Vagina (tissue), 2 donors: ENCODE results near the gene DNAH3.

Experiments used
- POLR2A ChIP-seq, 2 donors: fragments of 450-650 bp; IDR thresholded peaks; one replicate each; pipeline ENCODE4 v1.6.1; 2017; ENCODE audit warnings: antibody characterized with exemption in 2 of 2, mild to moderate bottlenecking in 2 of 2, moderate library complexity in 2 of 2
- TF ChIP-seq, protein P1 (sequence below), 3 experiments: fragments of 450-650 bp in 2 of 3; fragments of 200-600 bp in 1 of 3; sonication (generic) in 1 of 3; IDR thresholded peaks; one replicate each; pipeline ENCODE4 v1.5.1; 2017 to 2019; ENCODE audit warnings: antibody characterized with exemption in 3 of 3, mild to moderate bottlenecking in 2 of 3, moderate library complexity in 2 of 3

DNA sequence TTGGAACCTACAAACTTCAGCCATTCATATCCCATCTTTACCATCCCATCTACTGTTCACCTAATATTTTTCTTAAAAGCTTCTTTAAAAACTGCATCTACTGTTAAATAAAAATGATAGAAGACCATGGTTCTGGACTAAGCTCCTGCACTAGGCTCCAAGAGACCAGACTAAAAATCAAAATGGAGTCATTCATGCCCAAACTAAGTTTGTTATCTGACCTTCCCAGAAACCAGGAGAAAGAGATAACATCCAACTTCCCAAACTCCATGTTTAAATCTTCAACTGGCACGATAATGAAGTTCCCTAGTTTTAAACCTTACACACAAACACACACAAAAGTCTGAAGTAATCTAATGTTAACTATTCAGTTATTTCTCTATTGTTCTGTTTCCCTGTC is 264.3 kb downstream of the DNAH3 start:
- TF ChIP-seq, protein P1, sequence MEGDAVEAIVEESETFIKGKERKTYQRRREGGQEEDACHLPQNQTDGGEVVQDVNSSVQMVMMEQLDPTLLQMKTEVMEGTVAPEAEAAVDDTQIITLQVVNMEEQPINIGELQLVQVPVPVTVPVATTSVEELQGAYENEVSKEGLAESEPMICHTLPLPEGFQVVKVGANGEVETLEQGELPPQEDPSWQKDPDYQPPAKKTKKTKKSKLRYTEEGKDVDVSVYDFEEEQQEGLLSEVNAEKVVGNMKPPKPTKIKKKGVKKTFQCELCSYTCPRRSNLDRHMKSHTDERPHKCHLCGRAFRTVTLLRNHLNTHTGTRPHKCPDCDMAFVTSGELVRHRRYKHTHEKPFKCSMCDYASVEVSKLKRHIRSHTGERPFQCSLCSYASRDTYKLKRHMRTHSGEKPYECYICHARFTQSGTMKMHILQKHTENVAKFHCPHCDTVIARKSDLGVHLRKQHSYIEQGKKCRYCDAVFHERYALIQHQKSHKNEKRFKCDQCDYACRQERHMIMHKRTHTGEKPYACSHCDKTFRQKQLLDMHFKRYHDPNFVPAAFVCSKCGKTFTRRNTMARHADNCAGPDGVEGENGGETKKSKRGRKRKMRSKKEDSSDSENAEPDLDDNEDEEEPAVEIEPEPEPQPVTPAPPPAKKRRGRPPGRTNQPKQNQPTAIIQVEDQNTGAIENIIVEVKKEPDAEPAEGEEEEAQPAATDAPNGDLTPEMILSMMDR (IDR thresholded peaks at IDR 0.05): no peak
- no peak for TF ChIP-seq POLR2A (IDR thresholded peaks at IDR 0.05)
